HG02798 (cell line): ENCODE results near the gene SCN1B.
"Not testable (repeated sequence)": the region's sequence is repeated elsewhere in the genome, so short reads cannot be mapped to it uniquely, and the experiment has no call there.

ENCODE experiments used
- ATAC-seq: cut with Tn5 transposase; IDR thresholded peaks from one replicate; pipeline ENCODE4 v1.9.1; 2021; ENCODE audit warnings: mild to moderate bottlenecking; ENCODE audit not compliant: unreplicated experiment, poor library complexity

The SCN1B gene

GRCh38 chr19:35000647-35001501 lies 29.4 kb upstream of the SCN1B start:
- peak; percentile 14 for ATAC-seq

GRCh38 chr19:35002037-35002535 lies 28.2 kb upstream of the SCN1B start:
- no peak for ATAC-seq

GRCh38 chr19:35004517-35005255 lies 25.6 kb upstream of the SCN1B start:
- no peak for ATAC-seq

GRCh38 chr19:35005256-35005977 lies 24.9 kb upstream of the SCN1B start:
- ATAC-seq, result no peak

- not testable (repeated sequence) for ATAC-seq
These were observed 24.3 kb upstream of the SCN1B start for GRCh38 chr19:35006007-35006341.

GRCh38 chr19:35006342-35006998 lies 23.8 kb upstream of the SCN1B start:
- no peak for ATAC-seq

- no peak for ATAC-seq
These were observed 23.3 kb upstream of the SCN1B start for GRCh38 chr19:35006999-35007365.

- ATAC-seq, result not testable (repeated sequence)
These were observed 22.8 kb upstream of the SCN1B start for GRCh38 chr19:35007427-35007826.

- no peak for ATAC-seq
These were observed 21.4 kb upstream of the SCN1B start for GRCh38 chr19:35008891-35009341.

GRCh38 chr19:35009424-35010415 lies 20.6 kb upstream of the SCN1B start:
- no peak for ATAC-seq

- ATAC-seq, result no peak
These were observed 19.1 kb upstream of the SCN1B start for GRCh38 chr19:35011091-35011689.

- no peak for ATAC-seq
These were observed 18.3 kb upstream of the SCN1B start for GRCh38 chr19:35011737-35012682.

GRCh38 chr19:35013041-35013819 lies 17.0 kb upstream of the SCN1B start:
- ATAC-seq, result peak; percentile 60

GRCh38 chr19:35013820-35014754 lies 16.2 kb upstream of the SCN1B start:
- no peak for ATAC-seq

GRCh38 chr19:35014774-35015173 lies 15.5 kb upstream of the SCN1B start:
- not testable (repeated sequence) for ATAC-seq
